ENCODE results near the gene RRP9.

DNA sequence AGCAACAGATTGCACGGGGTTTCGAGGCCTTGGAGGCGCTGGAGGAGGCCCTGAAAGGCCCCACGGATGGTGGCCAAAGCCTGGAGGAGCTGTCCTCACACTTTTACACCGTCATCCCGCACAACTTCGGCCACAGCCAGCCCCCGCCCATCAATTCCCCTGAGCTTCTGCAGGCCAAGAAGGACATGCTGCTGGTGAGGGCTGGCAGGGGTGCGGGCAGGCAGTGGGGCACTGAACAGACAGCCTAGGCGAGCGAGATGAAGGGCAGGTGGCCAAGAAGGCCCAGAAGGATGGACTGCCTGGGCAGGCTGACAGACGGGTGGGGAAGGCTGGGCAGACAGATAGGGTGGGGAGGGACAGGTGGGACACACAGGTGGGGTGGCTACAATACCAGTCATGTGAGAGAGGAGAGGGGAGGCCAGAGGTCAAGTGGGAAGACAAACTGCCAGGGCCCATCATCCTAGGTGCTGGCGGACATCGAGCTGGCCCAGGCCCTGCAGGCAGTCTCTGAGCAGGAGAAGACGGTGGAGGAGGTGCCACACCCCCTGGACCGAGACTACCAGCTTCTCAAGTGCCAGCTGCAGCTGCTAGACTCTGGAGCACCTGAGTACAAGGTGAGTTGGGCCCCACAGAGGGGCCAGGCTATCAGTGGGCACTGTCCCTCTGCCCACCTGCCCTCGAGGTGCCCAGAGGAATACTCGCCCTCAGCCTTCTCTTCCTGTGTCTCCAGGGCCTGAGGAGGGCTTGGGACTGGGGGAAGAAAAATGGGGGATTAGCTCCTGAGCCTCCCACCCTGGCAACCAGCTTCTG lies 3.5 kb upstream of the RRP9 start:
- TF ChIP-seq, protein P1, sequence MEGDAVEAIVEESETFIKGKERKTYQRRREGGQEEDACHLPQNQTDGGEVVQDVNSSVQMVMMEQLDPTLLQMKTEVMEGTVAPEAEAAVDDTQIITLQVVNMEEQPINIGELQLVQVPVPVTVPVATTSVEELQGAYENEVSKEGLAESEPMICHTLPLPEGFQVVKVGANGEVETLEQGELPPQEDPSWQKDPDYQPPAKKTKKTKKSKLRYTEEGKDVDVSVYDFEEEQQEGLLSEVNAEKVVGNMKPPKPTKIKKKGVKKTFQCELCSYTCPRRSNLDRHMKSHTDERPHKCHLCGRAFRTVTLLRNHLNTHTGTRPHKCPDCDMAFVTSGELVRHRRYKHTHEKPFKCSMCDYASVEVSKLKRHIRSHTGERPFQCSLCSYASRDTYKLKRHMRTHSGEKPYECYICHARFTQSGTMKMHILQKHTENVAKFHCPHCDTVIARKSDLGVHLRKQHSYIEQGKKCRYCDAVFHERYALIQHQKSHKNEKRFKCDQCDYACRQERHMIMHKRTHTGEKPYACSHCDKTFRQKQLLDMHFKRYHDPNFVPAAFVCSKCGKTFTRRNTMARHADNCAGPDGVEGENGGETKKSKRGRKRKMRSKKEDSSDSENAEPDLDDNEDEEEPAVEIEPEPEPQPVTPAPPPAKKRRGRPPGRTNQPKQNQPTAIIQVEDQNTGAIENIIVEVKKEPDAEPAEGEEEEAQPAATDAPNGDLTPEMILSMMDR (IDR thresholded peaks at IDR 0.05; ENCODE audit: insufficient read depth, low read length): no peak
- no peak for TF ChIP-seq GABPA (IDR thresholded peaks at IDR 0.05; ENCODE audit: low read depth)
- TF ChIP-seq POLR2AphosphoS5 (IDR thresholded peaks at IDR 0.05; ENCODE audit: low read depth): no peak
- TF ChIP-seq, protein P2, sequence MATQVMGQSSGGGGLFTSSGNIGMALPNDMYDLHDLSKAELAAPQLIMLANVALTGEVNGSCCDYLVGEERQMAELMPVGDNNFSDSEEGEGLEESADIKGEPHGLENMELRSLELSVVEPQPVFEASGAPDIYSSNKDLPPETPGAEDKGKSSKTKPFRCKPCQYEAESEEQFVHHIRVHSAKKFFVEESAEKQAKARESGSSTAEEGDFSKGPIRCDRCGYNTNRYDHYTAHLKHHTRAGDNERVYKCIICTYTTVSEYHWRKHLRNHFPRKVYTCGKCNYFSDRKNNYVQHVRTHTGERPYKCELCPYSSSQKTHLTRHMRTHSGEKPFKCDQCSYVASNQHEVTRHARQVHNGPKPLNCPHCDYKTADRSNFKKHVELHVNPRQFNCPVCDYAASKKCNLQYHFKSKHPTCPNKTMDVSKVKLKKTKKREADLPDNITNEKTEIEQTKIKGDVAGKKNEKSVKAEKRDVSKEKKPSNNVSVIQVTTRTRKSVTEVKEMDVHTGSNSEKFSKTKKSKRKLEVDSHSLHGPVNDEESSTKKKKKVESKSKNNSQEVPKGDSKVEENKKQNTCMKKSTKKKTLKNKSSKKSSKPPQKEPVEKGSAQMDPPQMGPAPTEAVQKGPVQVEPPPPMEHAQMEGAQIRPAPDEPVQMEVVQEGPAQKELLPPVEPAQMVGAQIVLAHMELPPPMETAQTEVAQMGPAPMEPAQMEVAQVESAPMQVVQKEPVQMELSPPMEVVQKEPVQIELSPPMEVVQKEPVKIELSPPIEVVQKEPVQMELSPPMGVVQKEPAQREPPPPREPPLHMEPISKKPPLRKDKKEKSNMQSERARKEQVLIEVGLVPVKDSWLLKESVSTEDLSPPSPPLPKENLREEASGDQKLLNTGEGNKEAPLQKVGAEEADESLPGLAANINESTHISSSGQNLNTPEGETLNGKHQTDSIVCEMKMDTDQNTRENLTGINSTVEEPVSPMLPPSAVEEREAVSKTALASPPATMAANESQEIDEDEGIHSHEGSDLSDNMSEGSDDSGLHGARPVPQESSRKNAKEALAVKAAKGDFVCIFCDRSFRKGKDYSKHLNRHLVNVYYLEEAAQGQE (IDR thresholded peaks at IDR 0.05; ENCODE audit: insufficient replicate concordance, low read depth): no peak
- no peak for TF ChIP-seq SPI1 (IDR thresholded peaks at IDR 0.05; ENCODE audit: borderline replicate concordance, low read depth)
